Measurements from ENCODE around the gene SLC51B.

GRCh38 chr15:65029736-65030208 lies 15.4 kb upstream of the SLC51B start:
- TF ChIP-seq POLR2A (IDR thresholded peaks at IDR 0.05; ENCODE audit: low read depth, low read length) (no peak), TAF1 (IDR thresholded peaks at IDR 0.05; ENCODE audit: borderline replicate concordance, low read depth, low read length) (no peak), POLR2AphosphoS5 (IDR thresholded peaks at IDR 0.05; ENCODE audit: low read depth, low read length) (no peak)
